ENCODE data around the gene PFKP.

Gene PFKP

DNA sequence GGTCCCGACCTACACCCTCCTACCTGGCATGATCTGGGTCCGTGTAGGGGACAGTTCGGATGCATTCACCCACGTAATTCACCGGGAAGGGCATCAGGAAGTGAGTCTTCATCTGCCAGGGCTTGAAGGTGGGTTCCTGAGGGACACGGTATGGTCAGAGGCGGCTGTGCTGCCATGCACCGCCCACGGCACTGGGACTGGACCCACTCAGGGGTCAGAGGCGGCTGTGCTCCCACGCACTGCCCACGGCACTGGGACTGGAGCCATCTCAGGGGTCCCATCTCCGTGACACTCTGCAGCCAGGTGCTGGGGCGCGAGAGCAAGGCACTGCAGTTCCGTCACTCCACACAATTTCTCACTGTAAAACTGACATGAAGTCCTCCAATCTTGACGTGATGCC, 76.0 kb downstream of the PFKP start:
- Histone ChIP-seq H3K4me1 (no peaks in the 10 kb centered on the region; the same call in 1 of the 2 replicates), H3K36me3 (peaks cover 9% of the 10 kb centered on the region), H3K9me3 (no peaks in the 10 kb centered on the region), H3K4me3 (ENCODE audit: low read depth, low read length) (no peak overlapping the region), H3K27me3 (no peaks in the 10 kb centered on the region)
- TF ChIP-seq, protein P1, sequence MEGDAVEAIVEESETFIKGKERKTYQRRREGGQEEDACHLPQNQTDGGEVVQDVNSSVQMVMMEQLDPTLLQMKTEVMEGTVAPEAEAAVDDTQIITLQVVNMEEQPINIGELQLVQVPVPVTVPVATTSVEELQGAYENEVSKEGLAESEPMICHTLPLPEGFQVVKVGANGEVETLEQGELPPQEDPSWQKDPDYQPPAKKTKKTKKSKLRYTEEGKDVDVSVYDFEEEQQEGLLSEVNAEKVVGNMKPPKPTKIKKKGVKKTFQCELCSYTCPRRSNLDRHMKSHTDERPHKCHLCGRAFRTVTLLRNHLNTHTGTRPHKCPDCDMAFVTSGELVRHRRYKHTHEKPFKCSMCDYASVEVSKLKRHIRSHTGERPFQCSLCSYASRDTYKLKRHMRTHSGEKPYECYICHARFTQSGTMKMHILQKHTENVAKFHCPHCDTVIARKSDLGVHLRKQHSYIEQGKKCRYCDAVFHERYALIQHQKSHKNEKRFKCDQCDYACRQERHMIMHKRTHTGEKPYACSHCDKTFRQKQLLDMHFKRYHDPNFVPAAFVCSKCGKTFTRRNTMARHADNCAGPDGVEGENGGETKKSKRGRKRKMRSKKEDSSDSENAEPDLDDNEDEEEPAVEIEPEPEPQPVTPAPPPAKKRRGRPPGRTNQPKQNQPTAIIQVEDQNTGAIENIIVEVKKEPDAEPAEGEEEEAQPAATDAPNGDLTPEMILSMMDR (IDR thresholded peaks at IDR 0.05; ENCODE audit: low read depth, low read length) = no peak
- DNase-seq = no peak

DNA sequence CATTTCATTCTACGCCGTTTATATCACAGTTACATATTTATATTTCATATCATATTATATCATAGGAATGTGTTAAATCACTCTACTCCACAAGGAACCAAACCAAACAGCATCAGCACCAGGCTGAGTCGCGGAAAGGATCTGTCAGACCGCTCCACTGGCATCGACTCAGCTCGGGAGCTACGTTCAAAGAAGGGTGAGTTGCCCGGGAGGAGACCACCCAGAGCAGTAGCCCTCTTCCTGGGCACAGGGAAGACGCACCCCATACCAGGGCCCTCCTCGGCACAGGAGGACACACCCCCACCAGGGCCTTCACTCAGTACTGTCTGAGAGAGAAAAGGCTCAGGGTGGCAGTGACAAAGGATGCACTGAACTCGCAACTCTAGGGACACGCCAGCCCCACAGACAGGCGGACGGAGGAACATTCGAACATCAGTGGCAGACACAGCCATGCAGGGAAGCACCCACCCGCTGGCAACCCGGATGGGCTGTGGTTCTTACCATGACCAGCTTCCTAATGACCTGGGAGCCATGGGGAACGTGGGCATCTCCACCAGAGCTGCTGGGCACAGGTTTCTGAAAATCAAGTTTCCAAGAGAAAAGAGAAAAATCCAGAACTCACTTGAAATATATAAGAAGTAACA, 76.6 kb downstream of the PFKP start:
- no peak for DNase-seq
- TF ChIP-seq, protein P1 (IDR thresholded peaks at IDR 0.05; ENCODE audit: low read depth, low read length) = no peak
- Histone ChIP-seq H3K9me3 (no peaks in the 10 kb centered on the region), H3K36me3 (peaks cover 3% of the 10 kb centered on the region), H3K27me3 (no peaks in the 10 kb centered on the region), H3K4me3 (ENCODE audit: low read depth, low read length) (no peak overlapping the region), H3K4me1 (no peaks in the 10 kb centered on the region; the same call in 1 of the 2 replicates)

DNA sequence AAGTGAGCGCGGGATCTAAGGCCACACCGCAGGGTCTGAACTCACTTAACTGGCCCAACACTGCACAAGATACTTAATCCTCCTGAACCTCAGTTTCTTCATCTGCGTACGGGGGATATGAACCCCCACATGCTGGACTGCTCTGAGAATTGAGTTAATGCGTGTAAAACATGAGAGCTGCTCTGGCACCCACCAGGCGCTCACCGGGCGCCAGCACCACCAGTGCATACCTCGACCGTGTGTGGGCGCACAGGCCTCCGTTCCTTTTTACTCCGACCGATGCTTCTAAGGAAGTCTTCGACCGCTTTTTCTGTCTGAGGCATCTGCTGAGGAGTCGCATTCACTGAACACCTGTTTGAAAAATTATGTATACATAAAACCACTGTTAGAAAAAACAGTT, 78.0 kb downstream of the PFKP start:
- H3K4me1 ChIP-seq = no peaks in the 10 kb centered on the region; the same call in 1 of the 2 replicates
- no peak overlapping the region for H3K4me3 ChIP-seq (ENCODE audit: low read depth, low read length)
- no peaks in the 10 kb centered on the region for H3K9me3 ChIP-seq
- H3K36me3 ChIP-seq = peaks cover 3% of the 10 kb centered on the region
- TF ChIP-seq, protein P1 (IDR thresholded peaks at IDR 0.05; ENCODE audit: low read depth, low read length) = no peak
- no peaks in the 10 kb centered on the region for H3K27me3 ChIP-seq
- DNase-seq = no peak

DNA sequence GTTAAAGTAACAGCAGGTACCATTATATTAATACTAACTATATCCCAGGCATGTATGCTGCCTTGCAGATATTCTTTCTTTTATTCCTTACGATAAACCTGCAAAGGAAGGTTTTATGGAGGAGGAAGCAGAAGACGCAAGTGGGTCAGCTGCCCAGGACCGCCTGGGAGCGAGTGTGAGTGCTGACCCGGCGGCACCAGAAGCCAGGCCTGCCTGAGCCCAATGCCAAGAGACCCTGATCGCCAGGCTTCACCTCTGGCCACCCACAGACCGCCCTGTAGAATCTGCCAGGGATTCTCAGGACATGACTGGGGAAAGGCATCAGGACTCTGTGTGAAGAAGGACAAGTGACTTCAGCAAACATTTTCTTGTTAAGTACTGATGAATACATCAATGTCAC, 78.9 kb downstream of the PFKP start:
- TF ChIP-seq, protein P1 (IDR thresholded peaks at IDR 0.05; ENCODE audit: low read depth, low read length) = no peak
- no peaks in the 10 kb centered on the region for H3K27me3 ChIP-seq
- no peaks in the 10 kb centered on the region for H3K9me3 ChIP-seq
- no peak overlapping the region for H3K4me3 ChIP-seq (ENCODE audit: low read depth, low read length)
- peaks cover 3% of the 10 kb centered on the region for H3K36me3 ChIP-seq
- DNase-seq = no peak
- no peaks in the 10 kb centered on the region; the same call in 1 of the 2 replicates for H3K4me1 ChIP-seq

DNA sequence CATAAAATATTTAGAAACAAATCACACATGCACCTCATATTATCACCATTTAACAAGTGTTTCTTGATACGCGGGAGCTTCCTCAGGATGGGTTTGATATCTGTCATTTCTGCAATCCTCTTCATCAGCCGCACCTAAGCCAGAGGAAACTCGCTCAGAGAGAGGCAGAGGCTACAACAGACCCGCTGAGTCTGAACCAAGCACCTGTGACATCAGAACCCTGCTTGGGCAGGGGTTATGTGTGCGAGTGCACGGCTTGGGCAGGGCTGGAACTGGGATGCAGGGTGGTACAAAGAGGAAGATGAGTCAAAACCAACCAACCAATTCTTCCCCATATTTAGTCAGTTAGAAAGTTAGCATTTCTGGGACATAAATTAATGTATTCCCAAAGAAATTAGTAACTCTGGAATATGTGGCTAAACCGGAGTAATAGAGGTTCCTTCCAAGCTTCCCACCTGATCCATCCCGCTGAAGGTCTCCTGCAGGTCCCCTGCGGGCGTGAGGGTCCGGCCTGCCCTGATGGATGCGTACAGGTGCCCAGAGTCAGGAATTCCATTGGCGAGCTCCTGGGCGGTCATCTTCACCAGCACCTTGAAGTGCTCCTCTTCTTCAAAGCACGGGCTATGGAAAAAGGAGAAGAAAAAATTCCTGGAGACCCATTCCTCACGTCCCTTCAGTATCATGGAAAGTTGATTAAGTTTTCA, 79.9 kb downstream of the PFKP start:
- TF ChIP-seq, protein P1 (IDR thresholded peaks at IDR 0.05; ENCODE audit: low read depth, low read length) = no peak
- no peak for DNase-seq
- no peaks in the 10 kb centered on the region for H3K27me3 ChIP-seq
- no peaks in the 10 kb centered on the region; the same call in 1 of the 2 replicates for H3K4me1 ChIP-seq
- peaks cover 3% of the 10 kb centered on the region for H3K36me3 ChIP-seq
- H3K4me3 ChIP-seq (ENCODE audit: low read depth, low read length) = no peak overlapping the region
- no peaks in the 10 kb centered on the region for H3K9me3 ChIP-seq

DNA sequence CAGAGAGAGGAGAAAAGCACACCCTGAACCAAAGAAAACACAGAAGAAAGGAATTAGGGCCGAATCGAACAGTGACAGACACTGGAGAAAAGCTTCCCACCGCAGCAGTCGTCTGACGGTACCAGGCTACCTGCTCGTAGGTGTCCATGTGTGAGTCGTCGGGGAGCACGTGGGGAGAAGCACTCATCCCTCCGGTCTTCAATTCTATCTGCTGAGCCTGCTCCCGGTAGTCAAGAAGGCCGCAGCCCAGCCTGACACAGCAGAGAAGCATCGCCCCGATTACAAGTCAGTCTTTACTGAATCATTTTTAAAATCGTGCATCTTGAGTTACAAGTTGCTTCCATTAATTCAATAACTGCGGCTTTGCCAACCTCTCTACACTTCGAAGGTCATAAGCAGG, 80.7 kb downstream of the PFKP start:
- H3K4me3 ChIP-seq (ENCODE audit: low read depth, low read length) = no peak overlapping the region
- no peak for DNase-seq
- no peaks in the 10 kb centered on the region for H3K27me3 ChIP-seq
- H3K36me3 ChIP-seq = peaks cover 3% of the 10 kb centered on the region
- no peaks in the 10 kb centered on the region; the same call in 1 of the 2 replicates for H3K4me1 ChIP-seq
- TF ChIP-seq, protein P1 (IDR thresholded peaks at IDR 0.05; ENCODE audit: low read depth, low read length) = no peak
- no peaks in the 10 kb centered on the region for H3K9me3 ChIP-seq

Data from BE2C (cell line).